Measurements from ENCODE around the gene PPFIBP2. TPM values are rescaled to one million over a fixed set of nuclear protein-coding genes. Genes with fewer than 3 reads are reported as not detected.

Gene PPFIBP2
- total RNA-seq, 3 donors from 2014 or later: 2.6 to 5.4 (median 3.5) TPM

Other genes starting within 250 kb of the PPFIBP2 start
- gene OLFML1, start 28.5 kb upstream of the PPFIBP2 start, total RNA-seq: not detected
- under 1 TPM; 0.63 to 0.71 (median 0.63) TPM for gene CYB5R2, start 159.5 kb downstream of the PPFIBP2 start, total RNA-seq
- not detected for gene OVCH2, start 192.5 kb downstream of the PPFIBP2 start, total RNA-seq

All from activated T-cell treated with anti-CD3 and anti-CD28 coated beads, Interleukin-2, amount 50 U/mL, for 4 hours (primary cell).